Measurements from ENCODE around the gene PREB. TPM values are rescaled to one million over a fixed set of nuclear protein-coding genes. Genes with fewer than 3 reads are reported as not detected.

Gene PREB
- total RNA-seq, 1 donor: 45.2 TPM

GRCh38 chr2:27082773-27083409 is 51.5 kb downstream of the PREB start:
- H3K27ac ChIP-seq (ENCODE audit: low read depth, low read length): no peak overlapping the region
- peaks cover 33% of the 10 kb centered on the region for H4K20me1 ChIP-seq (ENCODE audit: insufficient read depth, low read length)
- H2AFZ ChIP-seq (ENCODE audit: low read length): no peak overlapping the region
- H3K4me2 ChIP-seq (ENCODE audit: insufficient read depth, low read length): no peak overlapping the region
- peaks cover 30% of the 10 kb centered on the region for H3K4me1 ChIP-seq (ENCODE audit: insufficient read depth, low read length)
- no peak for TF ChIP-seq CTCF (IDR thresholded peaks at IDR 0.05; ENCODE audit: extremely low read depth, low read depth, low read length)
- no peaks in the 10 kb centered on the region for H3K9me3 ChIP-seq (ENCODE audit: low read depth, low read length)
- no peak overlapping the region for H3K4me3 ChIP-seq (ENCODE audit: insufficient read depth, low read length)
- no peak for DNase-seq (ENCODE audit: insufficient read length, low spot score, missing footprints)
- H3K79me2 ChIP-seq (ENCODE audit: insufficient read depth, low read length): peaks cover 37% of the 10 kb centered on the region
- no peaks in the 10 kb centered on the region for H3K27me3 ChIP-seq (ENCODE audit: insufficient read depth, low read length)
- peaks cover 27% of the 10 kb centered on the region for H3K36me3 ChIP-seq (ENCODE audit: insufficient read depth, low read length)

GRCh38 chr2:27081984-27082772 is 52.3 kb downstream of the PREB start:
- H2AFZ ChIP-seq (ENCODE audit: low read length): no peak overlapping the region
- H3K27me3 ChIP-seq (ENCODE audit: insufficient read depth, low read length): no peaks in the 10 kb centered on the region
- H3K4me2 ChIP-seq (ENCODE audit: insufficient read depth, low read length): no peak overlapping the region
- TF ChIP-seq CTCF (IDR thresholded peaks at IDR 0.05; ENCODE audit: extremely low read depth, low read depth, low read length): no peak
- DNase-seq (ENCODE audit: insufficient read length, low spot score, missing footprints): peak; percentile 78
- peaks cover 36% of the 10 kb centered on the region for H3K4me1 ChIP-seq (ENCODE audit: insufficient read depth, low read length)
- H3K4me3 ChIP-seq (ENCODE audit: insufficient read depth, low read length): no peak overlapping the region
- peaks cover 27% of the 10 kb centered on the region for H3K36me3 ChIP-seq (ENCODE audit: insufficient read depth, low read length)
- peaks cover 37% of the 10 kb centered on the region for H3K79me2 ChIP-seq (ENCODE audit: insufficient read depth, low read length)
- peaks cover 33% of the 10 kb centered on the region for H4K20me1 ChIP-seq (ENCODE audit: insufficient read depth, low read length)
- no peak overlapping the region for H3K27ac ChIP-seq (ENCODE audit: low read depth, low read length)
- no peaks in the 10 kb centered on the region for H3K9me3 ChIP-seq (ENCODE audit: low read depth, low read length)

Other genes with a start within 250 kb of the PREB start
- gene MAPRE3, start 164.0 kb downstream of the PREB start, total RNA-seq: 6.5 TPM in 2 replicates
- 50.3 and 50.7 TPM in 2 replicates for gene TMEM214, start 101.7 kb downstream of the PREB start, total RNA-seq
- gene AGBL5, start 83.0 kb downstream of the PREB start, total RNA-seq: 24.6 and 26.8 TPM in 2 replicates
- gene OST4, start 63.0 kb downstream of the PREB start, total RNA-seq: 202 and 235 TPM in 2 replicates
- gene EMILIN1, start 56.0 kb downstream of the PREB start, total RNA-seq: 137 and 138 TPM in 2 replicates
- gene KHK, start 47.9 kb downstream of the PREB start, total RNA-seq: 0.29 and 0.36 TPM in 2 replicates
- 6.8 and 14.5 TPM in 2 replicates for gene CGREF1, start 15.5 kb downstream of the PREB start, total RNA-seq
- gene ABHD1, start 10.8 kb downstream of the PREB start, total RNA-seq: under 0.01 TPM in 2 replicates
- gene PRR30, start 4.8 kb upstream of the PREB start, total RNA-seq: not detected in 2 replicates
- not detected in 2 replicates for gene TCF23, start 14.4 kb upstream of the PREB start, total RNA-seq
- gene ATRAID, start 77.4 kb upstream of the PREB start, total RNA-seq: 187 and 198 TPM in 2 replicates
- 14.1 TPM in 2 replicates for gene SLC5A6, start 77.6 kb upstream of the PREB start, total RNA-seq
- gene CAD, start 82.7 kb upstream of the PREB start, total RNA-seq: 28.6 and 30.8 TPM in 2 replicates
- gene SLC30A3, start 128.4 kb upstream of the PREB start, total RNA-seq: under 0.01 and 0.88 TPM in 2 replicates
- gene DNAJC5G, start 140.8 kb upstream of the PREB start, total RNA-seq: not detected in 2 replicates
- not detected in 2 replicates for gene TRIM54, start 147.8 kb upstream of the PREB start, total RNA-seq
- 0.36 and 1.2 TPM in 2 replicates for gene UCN, start 173.8 kb upstream of the PREB start, total RNA-seq
- 98.8 and 112 TPM in 2 replicates for gene MPV17, start 188.5 kb upstream of the PREB start, total RNA-seq
- gene GTF3C2, start 222.1 kb upstream of the PREB start, total RNA-seq: 32.7 and 34.4 TPM in 2 replicates
- gene EIF2B4, start 235.7 kb upstream of the PREB start, total RNA-seq: 19.2 and 24.2 TPM in 2 replicates
- gene SNX17, start 236.0 kb upstream of the PREB start, total RNA-seq: 152 and 165 TPM in 2 replicates
- gene ZNF513, start 246.1 kb upstream of the PREB start, total RNA-seq: 6.2 and 8.3 TPM in 2 replicates